Stimulated activated CD8-positive, alpha-beta memory T cell treated with anti-CD3 and anti-CD28 coated beads, Interleukin-7, amount 100 ng/mL, for 24 hours (primary cell): ENCODE results near the gene ADGRG6.
"Not testable (repeated sequence)": the region's sequence is repeated elsewhere in the genome, so short reads cannot be mapped to it uniquely, and the experiment has no call there.

Experiments used
- DNase-seq: peaks from one replicate; pipeline ENCODE4 v3.0.0-alpha.2; 2020; ENCODE audit warnings: low read depth

ADGRG6 gene

DNA sequence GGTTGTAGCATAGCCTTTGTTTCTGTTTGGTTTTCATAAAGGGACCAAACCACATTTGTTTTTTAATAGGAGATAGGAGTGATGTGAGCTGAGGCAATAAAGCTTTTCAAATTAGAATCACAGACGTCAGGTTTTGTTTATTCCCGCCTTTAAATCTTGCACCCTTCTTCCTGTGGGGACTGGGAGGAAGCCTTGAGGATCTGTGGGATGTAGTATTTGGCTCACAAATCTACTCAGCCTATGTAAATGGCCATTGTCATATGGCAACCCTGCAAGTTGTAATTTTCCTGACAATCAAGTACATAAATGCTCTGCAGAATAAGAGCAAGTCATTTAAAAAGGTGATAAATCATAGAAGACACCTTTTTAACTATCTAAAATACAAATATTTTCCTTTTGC is 110.4 kb downstream of the ADGRG6 start:
- DNase-seq: no peak

DNA sequence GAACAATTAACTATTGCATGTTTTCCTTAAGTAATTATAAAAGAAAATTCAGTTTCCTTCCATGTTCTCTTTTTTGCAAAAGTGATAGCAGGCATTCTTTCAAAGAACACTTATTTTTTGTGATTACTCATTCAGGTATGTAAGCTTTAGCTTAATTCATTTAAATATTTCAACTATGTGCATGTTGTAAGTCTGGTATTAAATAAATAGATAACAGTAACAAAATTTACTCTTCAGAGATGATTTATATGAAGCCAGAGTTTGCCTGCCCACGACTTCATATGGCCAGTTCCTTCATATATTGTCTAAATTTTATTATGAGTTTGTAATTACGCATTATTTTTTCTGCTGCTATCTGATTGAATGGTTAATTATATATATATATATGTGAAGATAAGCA is 110.9 kb downstream of the ADGRG6 start:
- DNase-seq: no peak

DNA sequence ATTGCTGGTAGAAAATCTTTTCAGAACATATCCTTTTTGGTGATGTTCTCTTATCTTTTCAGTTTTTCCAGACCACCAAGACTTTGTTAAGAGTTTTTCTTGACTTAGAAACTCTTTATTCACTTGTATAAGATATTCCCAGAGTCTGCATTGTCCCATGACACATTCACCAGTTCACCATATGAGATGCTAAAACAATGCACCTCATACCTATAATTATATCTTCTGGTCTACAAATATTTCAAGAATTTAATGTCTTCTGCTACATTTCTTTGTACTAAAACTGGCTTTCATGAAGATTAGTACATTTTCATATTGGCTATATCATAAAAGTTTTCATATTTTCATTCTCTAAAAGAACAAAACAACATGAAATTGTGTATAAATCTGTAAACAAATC is 111.3 kb downstream of the ADGRG6 start:
- no peak for DNase-seq

DNA sequence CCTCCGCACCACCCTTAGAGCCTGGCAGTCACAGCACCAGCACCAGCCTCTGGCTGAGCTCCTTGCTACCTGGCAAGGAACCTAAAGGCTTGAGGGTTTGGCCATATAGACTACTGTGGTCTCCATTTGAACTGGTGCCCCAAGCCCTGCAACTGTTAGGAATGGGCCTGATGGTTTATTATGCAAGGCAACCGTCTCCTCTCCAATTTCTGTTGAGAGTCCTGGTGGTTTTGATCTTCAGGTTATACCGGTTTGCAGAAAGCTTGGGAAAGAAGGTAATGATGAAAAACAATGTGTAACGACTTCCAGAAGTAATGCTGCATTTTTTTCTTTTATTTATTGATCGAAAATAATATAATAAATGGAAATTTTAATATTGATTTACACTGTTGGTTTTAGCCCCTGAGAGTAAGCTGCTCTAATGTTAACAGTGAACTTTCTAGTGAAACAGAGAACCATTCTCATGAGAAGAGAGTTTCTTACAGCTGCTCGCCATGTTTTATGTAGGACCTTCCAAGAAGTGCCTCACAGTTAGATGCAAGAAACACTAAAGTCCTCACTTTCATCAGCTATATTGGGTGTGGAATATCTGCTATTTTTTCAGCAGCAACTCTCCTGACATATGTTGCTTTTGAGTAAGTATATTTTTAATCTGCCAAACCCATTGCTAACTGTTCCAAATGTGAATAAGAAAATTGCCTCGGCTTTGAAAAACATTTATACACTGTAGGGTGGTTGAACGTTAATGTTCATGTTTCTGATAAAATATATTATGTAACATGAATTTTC is 112.8 kb downstream of the ADGRG6 start:
- DNase-seq: no peak

DNA sequence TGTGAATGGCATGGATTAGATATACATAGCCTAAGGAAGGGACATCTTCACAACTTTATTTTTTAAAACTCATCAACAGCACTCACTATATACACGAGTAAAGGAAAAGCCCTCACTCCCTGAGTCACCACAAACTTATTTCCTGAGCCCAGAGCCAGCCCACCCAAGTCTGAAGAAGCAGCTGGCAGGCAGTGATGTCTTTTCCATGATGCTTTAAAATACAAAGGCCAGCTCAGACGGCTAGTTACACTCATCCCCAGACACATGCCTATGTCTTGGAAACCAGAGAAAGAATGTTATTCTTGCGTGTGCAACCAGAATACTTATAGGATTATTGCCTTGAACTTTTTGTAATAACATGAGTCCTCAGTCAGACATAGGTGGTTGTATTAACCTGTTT is 114.4 kb downstream of the ADGRG6 start:
- DNase-seq: no peak

DNA sequence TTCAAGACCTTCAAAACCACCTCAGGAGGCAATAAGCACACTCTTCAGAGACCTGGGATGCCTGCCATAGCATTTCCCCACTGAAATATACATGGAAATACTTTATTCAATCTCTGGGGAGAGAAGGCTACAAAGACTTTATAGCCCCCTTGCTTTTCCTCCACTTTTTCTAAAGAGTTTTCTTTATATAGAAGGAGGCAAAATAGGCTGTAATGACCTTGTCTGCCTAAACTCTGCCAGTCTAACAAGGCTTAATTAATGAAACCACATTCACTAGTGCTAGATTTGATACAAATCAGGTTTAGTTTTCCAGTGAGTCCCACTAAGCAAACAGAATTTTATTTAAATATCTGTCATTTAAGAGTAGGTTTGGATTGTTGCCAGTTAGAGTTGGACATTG is 114.9 kb downstream of the ADGRG6 start:
- no peak for DNase-seq

DNA sequence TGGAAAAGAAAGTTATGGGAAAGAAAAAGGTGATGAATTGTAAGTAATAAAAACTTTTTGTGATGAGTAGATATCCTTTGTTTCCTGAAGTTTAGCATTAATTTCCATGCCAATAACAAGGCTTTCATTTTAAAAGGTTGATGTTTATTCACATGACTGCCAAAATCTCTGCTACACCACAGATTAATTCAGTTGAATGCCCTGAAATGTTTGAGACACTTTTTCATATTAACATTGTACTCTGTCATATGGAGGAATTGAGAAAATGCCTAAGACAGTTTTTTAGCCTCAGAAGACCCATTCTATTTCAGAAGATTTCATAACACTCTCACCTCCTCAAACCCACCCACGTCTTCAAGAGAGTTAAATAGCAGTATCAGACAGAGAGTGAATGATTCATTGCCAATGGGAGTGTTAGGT is 115.5 kb downstream of the ADGRG6 start:
- DNase-seq: no peak

DNA sequence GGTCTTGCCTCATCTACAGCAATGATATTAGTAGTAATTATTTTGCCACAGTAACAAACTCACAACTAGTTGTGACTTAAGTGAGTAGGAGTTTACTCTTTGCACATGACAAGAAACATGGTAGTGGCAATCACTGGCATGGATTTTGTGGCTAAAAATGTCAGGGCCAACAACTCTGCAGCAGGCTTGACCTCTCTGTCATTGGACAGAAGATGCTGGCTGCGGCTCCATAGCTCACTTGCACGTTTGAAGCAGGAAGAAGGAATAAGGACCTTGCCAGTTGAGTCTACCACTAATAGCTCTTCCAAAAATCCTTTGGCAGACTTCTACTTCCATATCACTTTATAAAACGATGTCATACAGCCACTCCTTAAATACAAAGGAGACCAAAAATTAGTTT is 117.3 kb downstream of the ADGRG6 start:
- no peak for DNase-seq

DNA sequence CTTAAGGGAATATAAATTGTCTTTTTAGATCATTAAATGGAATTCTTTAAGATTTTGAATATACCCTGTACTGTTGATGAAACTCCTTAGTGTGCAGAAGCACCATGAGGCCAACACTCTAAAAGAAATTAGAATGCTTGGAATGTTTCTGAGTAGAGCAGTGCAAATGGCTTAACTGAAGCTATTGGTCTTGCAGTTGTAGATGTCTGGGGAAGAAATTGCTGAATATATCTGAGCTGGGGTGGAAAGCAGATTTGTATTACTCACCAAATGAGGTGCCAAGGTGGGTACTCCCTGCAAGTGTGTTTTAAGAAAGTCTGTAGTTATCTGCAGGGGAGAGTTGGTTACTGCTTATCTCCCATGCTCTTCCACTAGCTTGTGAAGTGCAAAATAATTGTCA is 119.0 kb downstream of the ADGRG6 start:
- DNase-seq: no peak

DNA sequence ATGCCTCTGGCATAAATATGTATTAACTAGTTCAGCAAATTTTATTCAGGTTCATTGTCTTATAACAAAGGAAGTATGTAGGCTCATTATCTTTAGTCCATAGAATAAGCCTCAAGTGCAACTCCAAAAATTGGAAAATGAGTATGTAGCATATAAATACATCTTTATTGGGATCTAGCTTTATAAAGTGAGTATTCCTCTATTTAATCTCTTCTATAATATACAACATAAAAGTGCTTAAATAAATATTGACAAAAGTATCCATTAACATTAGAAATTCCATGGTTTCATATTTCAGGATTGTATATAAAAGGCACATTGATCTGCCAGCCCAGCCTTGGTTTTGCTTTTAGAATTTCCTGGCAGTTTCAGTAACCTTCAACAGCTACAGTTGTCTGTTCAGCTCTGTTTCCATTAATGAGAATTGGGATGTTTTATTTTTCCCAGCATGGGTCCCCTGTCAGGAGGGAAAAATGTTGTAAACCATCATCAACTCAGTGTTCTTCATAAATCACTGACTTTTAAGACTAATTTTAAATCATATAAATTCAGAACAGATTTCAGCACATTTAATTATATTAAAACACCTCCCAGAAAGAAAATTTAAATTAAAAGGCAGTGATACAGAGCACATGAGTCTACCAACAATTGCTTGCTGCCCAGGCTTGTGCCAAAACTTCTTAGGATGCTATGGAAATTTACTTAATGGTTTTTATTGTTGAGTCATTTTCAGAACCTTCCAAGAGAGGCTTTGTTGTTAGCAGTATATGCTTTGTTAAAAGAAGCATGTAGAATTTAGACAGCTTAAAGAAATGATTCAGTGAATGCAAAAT is 119.7 kb downstream of the ADGRG6 start:
- no peak for DNase-seq

DNA sequence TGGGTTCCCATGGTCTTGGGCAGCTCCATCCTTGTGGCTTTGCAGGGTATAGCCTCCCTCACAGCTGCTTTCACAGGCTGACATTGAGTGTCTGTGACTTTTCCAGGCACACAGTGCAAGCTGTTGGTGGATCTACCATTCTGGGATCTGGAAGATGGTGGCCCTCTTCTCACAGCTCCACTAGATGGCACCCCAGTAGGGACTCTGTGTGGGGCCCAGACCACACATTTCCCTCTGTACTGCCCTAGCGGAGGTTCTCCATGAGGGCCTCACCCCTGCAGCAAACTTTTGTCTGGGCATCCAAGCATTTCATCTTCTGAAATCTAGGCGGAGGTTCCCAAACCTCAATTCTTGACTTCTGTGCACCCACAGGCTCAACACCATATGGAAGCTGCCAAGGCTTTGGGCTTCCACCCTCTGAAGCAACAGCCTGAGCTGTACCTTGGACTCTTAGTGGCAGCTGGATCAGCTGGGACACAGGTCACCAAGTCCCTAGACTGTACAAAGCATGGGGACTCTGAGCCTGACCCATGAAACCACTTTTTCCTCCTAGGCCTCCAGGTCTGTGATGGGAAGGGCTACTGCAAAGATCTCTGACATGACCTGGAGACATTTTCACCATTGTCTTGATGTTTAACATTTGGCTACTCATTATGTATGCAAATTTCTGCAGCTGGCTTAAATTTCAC is 124.8 kb downstream of the ADGRG6 start:
- DNase-seq: not testable (repeated sequence)

DNA sequence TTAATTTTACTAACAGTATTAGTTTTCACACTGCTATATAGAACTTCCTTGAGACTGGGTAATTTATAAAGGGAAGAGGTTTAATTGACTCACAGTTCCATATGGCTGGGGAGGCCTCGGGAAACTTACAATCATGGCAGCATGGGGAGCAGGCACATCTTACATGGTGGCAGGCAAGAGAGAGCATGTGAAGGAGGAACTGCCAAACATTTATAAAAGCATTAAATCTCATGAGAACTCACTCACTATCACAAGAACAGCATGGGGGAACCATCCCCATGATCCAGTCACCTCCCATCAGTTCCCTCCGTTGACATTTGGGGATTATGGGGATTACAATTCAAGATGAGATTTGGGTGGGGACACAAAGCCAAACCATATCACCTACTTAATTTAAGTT is 126.7 kb downstream of the ADGRG6 start:
- DNase-seq: not testable (repeated sequence)

DNA sequence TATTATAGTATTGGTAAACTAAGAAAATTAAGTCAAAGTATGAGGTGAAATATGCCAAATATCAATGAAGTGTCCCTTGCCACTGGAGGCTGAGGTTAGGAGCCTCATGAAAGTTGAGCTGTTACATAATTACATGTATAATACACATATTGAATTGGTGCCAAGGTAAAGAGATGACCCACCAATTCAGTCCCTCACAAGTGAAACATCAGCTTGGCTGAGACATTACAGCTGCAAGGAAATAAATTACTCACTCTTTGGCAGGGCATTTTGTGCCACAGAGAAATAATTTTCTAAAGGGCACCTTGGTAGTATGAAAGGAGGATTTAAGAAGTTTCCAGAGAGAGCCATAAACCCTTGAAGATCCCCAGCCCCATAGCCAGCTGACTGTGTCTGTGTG is 127.4 kb downstream of the ADGRG6 start:
- DNase-seq: no peak

DNA sequence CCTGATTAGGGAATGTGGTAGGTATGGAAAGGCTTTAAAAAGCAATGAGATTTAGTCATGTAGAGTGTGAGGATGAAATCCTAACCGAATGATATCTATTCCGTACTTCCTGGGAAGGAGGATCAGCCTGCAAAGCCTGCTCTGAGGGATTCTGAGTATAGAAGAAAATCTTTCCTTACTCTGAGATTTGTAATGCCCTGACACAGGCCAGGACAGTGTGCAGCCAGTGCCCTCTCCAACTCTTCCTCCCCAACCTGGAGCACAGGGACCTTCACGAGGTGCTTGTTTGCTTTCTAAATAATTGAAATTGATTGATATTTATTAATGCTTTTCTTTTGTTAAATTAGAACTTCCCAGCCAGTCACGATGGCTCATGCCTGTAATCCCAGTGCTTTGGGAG is 131.6 kb downstream of the ADGRG6 start:
- DNase-seq: no peak

DNA sequence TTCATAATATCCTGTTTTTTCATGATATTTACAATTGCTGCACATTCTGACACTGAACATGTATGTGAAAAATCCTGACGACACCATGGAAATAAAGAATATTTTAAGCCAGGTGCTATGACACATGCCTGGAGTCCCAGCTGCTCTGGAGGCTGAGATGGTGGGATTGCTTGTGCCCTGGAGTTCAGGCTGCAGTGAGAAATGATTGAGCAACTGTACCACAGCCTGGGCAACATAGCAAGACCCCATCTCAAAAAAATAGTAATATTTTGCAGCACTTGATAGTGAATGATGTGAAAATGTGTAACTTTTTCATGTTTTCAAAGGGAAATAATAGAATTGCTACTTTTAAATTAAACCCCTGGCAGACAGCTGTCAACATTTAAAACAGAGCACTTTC is 137.1 kb downstream of the ADGRG6 start:
- no peak for DNase-seq

DNA sequence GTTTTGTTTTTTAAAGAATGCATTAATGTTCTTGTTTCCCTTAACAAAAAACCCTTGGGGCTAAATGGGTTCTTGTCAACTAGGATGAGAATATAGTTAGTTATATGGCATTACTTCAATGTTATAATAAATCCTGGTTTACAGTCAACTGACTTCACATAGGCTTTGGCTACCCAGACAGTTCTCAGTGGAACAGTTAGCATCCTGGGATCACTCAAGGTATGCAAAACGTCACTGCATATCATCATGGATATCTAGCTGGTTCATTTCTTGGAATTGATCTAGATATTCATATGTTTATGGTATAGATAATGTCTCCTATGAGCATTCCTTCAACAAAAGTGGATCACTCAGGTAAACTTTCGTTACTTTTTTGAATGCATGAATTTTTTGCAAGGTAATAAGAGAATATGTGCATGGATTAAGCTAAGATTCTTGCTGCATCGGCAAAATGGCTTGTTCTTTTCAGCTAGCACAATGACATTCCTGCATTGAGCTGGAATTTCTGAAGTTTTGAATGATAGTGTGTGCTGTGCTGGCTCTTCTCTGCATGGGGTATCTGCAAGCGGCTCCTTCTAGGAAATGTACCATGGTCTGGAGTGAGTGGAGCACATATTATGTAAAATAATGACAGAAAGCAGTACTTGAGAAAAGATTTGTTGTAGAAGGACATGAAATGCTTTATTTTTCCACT is 138.9 kb downstream of the ADGRG6 start:
- no peak for DNase-seq

DNA sequence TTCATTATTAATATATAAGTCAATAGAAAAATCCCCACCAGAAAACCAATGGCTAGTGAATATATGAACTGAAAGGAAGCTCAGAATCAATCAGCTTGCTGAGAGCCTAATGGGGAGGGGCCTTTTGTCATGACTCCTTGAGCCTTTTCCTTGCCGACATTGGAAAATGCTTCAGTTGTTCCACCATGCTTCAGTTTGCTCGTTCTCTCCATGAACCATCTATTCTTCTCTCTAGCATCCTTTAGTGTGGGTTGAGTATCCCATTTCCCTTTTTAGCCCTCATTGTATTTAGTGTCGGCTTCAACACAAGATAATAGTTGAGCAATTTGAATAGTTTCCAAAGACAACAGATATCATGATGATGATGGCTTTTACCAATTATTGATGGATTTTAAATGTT is 139.9 kb downstream of the ADGRG6 start:
- DNase-seq: no peak

DNA sequence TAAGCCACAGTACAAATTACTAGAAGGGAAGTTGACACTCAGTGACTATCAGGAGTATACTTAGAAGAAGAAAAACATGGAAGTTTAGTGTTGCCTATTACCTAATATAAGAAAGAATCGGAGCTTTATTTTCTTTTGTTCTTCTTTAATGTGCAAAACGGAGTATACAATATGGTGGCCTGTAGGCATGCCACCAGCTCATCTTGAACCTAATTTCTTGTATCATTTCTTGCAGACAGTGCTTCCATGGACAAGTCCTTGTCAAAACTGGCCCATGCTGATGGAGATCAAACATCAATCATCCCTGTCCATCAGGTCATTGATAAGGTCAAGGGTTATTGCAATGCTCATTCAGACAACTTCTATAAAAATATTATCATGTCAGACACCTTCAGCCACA is 141.3 kb downstream of the ADGRG6 start:
- DNase-seq: no peak

DNA sequence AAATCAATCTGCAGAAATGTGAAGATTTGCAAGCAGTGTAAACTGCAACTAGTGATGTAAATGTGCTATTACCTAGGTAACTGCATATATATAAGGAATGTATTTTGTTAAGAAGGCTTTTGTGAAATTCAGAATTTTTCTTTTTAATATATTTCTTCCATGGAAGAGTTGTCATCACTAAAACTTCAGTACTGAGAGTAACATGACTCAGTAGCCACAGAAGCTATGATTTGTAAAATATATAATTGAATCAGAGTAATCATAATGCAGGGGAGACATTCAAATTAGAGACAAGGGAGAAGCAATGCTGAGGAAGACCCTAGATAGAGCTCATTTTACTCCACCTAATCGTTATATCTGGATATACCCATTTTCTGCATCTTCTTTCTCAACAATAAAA is 141.7 kb downstream of the ADGRG6 start:
- no peak for DNase-seq

DNA sequence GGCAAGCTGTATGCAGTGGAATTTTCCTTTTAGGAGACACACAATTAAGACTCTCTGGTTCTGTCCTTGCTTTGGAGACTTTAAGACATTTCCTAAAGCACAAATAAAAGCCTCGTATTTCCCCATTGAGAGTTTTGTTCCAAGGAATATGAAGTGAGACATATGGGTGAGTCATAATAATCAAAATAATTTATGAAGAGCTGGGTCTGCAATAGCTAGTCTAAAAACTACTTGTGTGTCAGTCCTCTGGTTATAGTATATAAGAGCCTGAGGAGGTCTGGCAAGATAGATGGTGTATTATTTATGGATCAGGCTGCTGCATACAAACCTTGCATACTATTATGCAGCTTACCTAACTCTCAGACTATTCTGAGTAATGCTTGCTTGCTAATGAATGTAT is 142.6 kb downstream of the ADGRG6 start:
- DNase-seq: no peak

DNA sequence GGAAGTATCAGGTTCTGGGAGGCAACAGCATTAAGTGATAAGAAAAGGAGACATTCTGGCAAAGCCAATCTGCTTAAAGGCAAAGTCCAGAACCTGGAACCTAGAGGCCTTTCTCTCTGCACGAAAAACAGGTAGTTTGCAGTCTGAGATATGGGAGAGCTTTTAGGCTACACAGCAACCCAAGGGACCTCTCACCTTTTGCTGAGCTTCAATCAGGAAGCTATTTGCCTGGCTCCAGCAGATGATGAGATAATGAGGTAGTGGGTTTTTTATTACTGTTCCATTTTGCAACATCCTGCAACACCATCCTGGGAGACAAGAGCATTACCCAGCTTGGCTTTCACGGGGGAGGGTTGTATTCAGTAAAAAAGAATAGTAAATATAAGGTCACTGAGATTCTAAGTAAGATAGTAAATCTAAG is 143.1 kb downstream of the ADGRG6 start:
- no peak for DNase-seq

DNA sequence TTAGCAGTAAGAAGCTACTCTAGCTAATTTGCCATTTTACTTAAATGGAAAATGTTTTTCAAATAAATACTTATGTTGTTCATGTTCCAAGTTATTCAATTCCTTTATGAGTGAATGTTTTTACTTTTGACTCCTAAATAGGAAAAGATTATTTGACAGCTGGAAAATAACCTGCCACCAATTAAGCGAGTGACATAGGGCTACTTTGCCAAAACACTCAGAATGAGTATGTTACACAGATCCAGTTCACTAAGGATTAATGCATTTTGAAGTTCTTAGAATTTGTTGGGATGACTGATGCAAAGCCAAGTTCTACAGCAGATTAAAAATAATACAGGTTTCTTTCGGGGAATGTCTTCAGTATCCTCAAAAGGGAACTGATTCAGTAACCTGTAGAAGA is 144.4 kb downstream of the ADGRG6 start:
- no peak for DNase-seq
